GM12891 (cell line): ENCODE data around the gene DENND6A.

ENCODE experiments used
- PAX5 ChIP-seq: IDR thresholded peaks from 2 replicates; pipeline ENCODE4 v1.6.1; 2011; ENCODE audit warnings: low read length, moderate library complexity, mild to moderate bottlenecking; ENCODE audit not compliant: insufficient read depth, severe bottlenecking
- POLR2A ChIP-seq: IDR thresholded peaks from 2 replicates; pipeline ENCODE4 v1.6.1; 2011; ENCODE audit warnings: low read depth, low read length, control low read depth
- POLR2AphosphoS5 ChIP-seq: IDR thresholded peaks from 2 replicates; pipeline ENCODE4 v1.6.1; 2011; ENCODE audit warnings: low read depth, low read length, control low read depth
- POU2F2 ChIP-seq: IDR thresholded peaks from 2 replicates; pipeline ENCODE4 v1.6.1; 2011; ENCODE audit warnings: low read depth, mild to moderate bottlenecking, control low read depth, low read length, moderate library complexity
- TAF1 ChIP-seq: IDR thresholded peaks from 2 replicates; pipeline ENCODE4 v1.6.1; 2011; ENCODE audit warnings: low read depth, low read length, control low read depth

- TF ChIP-seq PAX5 (no peak), TAF1 (no peak), POLR2A (no peak), POLR2AphosphoS5 (no peak), POU2F2 (no peak)
Measured at GRCh38 chr3:57709031-57709430, 16.2 kb upstream of the DENND6A start.
